ENCODE results near the gene GPR87.

DNA sequence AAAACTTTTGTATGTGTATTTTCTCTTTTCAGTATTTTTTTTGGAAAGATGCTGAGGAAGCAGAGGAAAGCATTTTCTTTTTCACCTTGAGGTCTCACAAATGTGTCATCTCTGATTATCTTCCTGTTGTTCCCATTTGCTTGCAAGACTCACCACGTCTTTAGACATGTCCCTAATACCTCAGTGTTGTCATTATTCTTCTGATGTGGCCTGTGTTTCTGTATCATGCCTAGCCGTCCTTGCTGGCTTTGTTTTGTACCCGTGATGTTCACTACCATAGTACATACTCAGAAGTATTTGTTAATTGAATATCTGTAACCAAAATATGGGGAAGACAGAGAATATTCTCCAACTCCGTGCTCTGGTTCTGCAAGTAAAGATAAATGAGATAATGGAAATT is 33.2 kb downstream of the GPR87 start:
- TF ChIP-seq, protein P1, sequence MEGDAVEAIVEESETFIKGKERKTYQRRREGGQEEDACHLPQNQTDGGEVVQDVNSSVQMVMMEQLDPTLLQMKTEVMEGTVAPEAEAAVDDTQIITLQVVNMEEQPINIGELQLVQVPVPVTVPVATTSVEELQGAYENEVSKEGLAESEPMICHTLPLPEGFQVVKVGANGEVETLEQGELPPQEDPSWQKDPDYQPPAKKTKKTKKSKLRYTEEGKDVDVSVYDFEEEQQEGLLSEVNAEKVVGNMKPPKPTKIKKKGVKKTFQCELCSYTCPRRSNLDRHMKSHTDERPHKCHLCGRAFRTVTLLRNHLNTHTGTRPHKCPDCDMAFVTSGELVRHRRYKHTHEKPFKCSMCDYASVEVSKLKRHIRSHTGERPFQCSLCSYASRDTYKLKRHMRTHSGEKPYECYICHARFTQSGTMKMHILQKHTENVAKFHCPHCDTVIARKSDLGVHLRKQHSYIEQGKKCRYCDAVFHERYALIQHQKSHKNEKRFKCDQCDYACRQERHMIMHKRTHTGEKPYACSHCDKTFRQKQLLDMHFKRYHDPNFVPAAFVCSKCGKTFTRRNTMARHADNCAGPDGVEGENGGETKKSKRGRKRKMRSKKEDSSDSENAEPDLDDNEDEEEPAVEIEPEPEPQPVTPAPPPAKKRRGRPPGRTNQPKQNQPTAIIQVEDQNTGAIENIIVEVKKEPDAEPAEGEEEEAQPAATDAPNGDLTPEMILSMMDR (IDR thresholded peaks at IDR 0.05; ENCODE audit: insufficient read depth, low read depth, low read length) = no peak
- no peak for TF ChIP-seq EZH2 (IDR thresholded peaks at IDR 0.05; ENCODE audit: insufficient read depth, low read length)

All from astrocyte (in vitro differentiated cells and primary cell).